HG03139 (cell line): ENCODE measurements around the gene CTDSP2.
"Not testable (repeated sequence)": the region's sequence is repeated elsewhere in the genome, so short reads cannot be mapped to it uniquely, and the experiment has no call there.

ENCODE experiments used
- ATAC-seq: cut with Tn5 transposase; IDR thresholded peaks from one replicate; pipeline ENCODE4 v1.9.1; 2021; ENCODE audit not compliant: unreplicated experiment

Gene CTDSP2

GRCh38 chr12:57836442-57837375, 9.8 kb downstream of the CTDSP2 start:
- ATAC-seq: peak; percentile 47

GRCh38 chr12:57835366-57836288, 10.9 kb downstream of the CTDSP2 start:
- no peak for ATAC-seq

GRCh38 chr12:57834086-57834876, 12.2 kb downstream of the CTDSP2 start:
- ATAC-seq: no peak

- ATAC-seq: no peak
Measured at GRCh38 chr12:57833672-57834071, 12.9 kb downstream of the CTDSP2 start.

GRCh38 chr12:57832966-57833365, 13.6 kb downstream of the CTDSP2 start:
- no peak for ATAC-seq

GRCh38 chr12:57830393-57830792, 16.1 kb downstream of the CTDSP2 start:
- ATAC-seq: no peak

GRCh38 chr12:57829025-57829777, 17.3 kb downstream of the CTDSP2 start:
- ATAC-seq: no peak

GRCh38 chr12:57826966-57827365, 19.6 kb downstream of the CTDSP2 start:
- ATAC-seq: no peak

GRCh38 chr12:57826400-57826799, 20.1 kb downstream of the CTDSP2 start:
- no peak for ATAC-seq

GRCh38 chr12:57825451-57825850, 21.1 kb downstream of the CTDSP2 start:
- ATAC-seq: no peak

- ATAC-seq: no peak
Measured at GRCh38 chr12:57823908-57824640, 22.5 kb downstream of the CTDSP2 start.

- ATAC-seq: no peak
Measured at GRCh38 chr12:57823131-57823907, 23.2 kb downstream of the CTDSP2 start.

GRCh38 chr12:57822392-57823130, 24.0 kb downstream of the CTDSP2 start:
- no peak for ATAC-seq

- ATAC-seq: no peak
Measured at GRCh38 chr12:57821474-57822214, 24.9 kb downstream of the CTDSP2 start.

GRCh38 chr12:57821015-57821414, 25.5 kb downstream of the CTDSP2 start:
- not testable (repeated sequence) for ATAC-seq

GRCh38 chr12:57820119-57820518, 26.4 kb downstream of the CTDSP2 start:
- not testable (repeated sequence) for ATAC-seq

GRCh38 chr12:57817990-57818331, 28.6 kb downstream of the CTDSP2 start:
- not testable (repeated sequence) for ATAC-seq
